ENCODE data around the gene SMURF1.

The SMURF1 gene

GRCh38 chr7:99141334-99141733, 2.6 kb downstream of the SMURF1 start:
- no peak for DNase-seq

- DNase-seq, result no peak
Measured at GRCh38 chr7:99140813-99141212, 3.1 kb downstream of the SMURF1 start.

- DNase-seq, result no peak
Measured at GRCh38 chr7:99139036-99139435, 4.9 kb downstream of the SMURF1 start.

- no peak for DNase-seq
Measured at GRCh38 chr7:99137411-99138180, 6.3 kb downstream of the SMURF1 start.

GRCh38 chr7:99135938-99136337, 8.0 kb downstream of the SMURF1 start:
- DNase-seq, result no peak

GRCh38 chr7:99133766-99134564, 9.9 kb downstream of the SMURF1 start:
- DNase-seq, result no peak

- no peak for DNase-seq
Measured at GRCh38 chr7:99132595-99133321, 11.2 kb downstream of the SMURF1 start.

GRCh38 chr7:99131290-99131689, 12.6 kb downstream of the SMURF1 start:
- no peak for DNase-seq

GRCh38 chr7:99129536-99129935, 14.4 kb downstream of the SMURF1 start:
- no peak for DNase-seq

GRCh38 chr7:99129001-99129400, 14.9 kb downstream of the SMURF1 start:
- no peak for DNase-seq

GRCh38 chr7:99128076-99128950, 15.6 kb downstream of the SMURF1 start:
- peak; percentile 8 to 20 for DNase-seq

GRCh38 chr7:99127636-99128035, 16.3 kb downstream of the SMURF1 start:
- no peak for DNase-seq

- DNase-seq, result no peak
Measured at GRCh38 chr7:99126921-99127553, 16.9 kb downstream of the SMURF1 start.

GRCh38 chr7:99125505-99125865, 18.4 kb downstream of the SMURF1 start:
- no peak for DNase-seq

GRCh38 chr7:99124751-99125504, 19.0 kb downstream of the SMURF1 start:
- no peak for DNase-seq

- no peak for DNase-seq
Measured at GRCh38 chr7:99124236-99124635, 19.7 kb downstream of the SMURF1 start.

GRCh38 chr7:99123571-99124033, 20.3 kb downstream of the SMURF1 start:
- DNase-seq, result no peak

- DNase-seq, result no peak
Measured at GRCh38 chr7:99122762-99123161, 21.1 kb downstream of the SMURF1 start.

- no peak for DNase-seq
Measured at GRCh38 chr7:99121496-99122021, 22.3 kb downstream of the SMURF1 start.

- no peak for DNase-seq
Measured at GRCh38 chr7:99120916-99121315, 23.0 kb downstream of the SMURF1 start.

- DNase-seq, result no peak
Measured at GRCh38 chr7:99120501-99120900, 23.4 kb downstream of the SMURF1 start.
